ENCODE data around the gene POP4.
"Not testable (repeated sequence)": the region's sequence is repeated elsewhere in the genome, so short reads cannot be mapped to it uniquely, and the experiment has no call there.

The POP4 gene

GRCh38 chr19:29614046-29614445 is 8.0 kb downstream of the POP4 start:
- DNase-seq: no peak

- no peak for DNase-seq
Measured at GRCh38 chr19:29614780-29615179, 8.7 kb downstream of the POP4 start.

- no peak for DNase-seq
Measured at GRCh38 chr19:29615891-29616425, 9.9 kb downstream of the POP4 start.

- DNase-seq: no peak
Measured at GRCh38 chr19:29616541-29616940, 10.5 kb downstream of the POP4 start.

- DNase-seq: no peak
Measured at GRCh38 chr19:29617366-29618266, 11.5 kb downstream of the POP4 start.

GRCh38 chr19:29618434-29618833 is 12.4 kb downstream of the POP4 start:
- no peak for DNase-seq

- no peak for DNase-seq
Measured at GRCh38 chr19:29618871-29619270, 12.8 kb downstream of the POP4 start.

GRCh38 chr19:29620931-29621351 is 14.9 kb downstream of the POP4 start:
- DNase-seq: peak; percentile 29 to 40

- no peak for DNase-seq
Measured at GRCh38 chr19:29622166-29623070, 16.3 kb downstream of the POP4 start.

GRCh38 chr19:29623726-29624488 is 17.8 kb downstream of the POP4 start:
- DNase-seq: no peak

- no peak for DNase-seq
Measured at GRCh38 chr19:29624489-29625185, 18.6 kb downstream of the POP4 start.

- no peak for DNase-seq
Measured at GRCh38 chr19:29625186-29625651, 19.1 kb downstream of the POP4 start.

GRCh38 chr19:29626386-29626785 is 20.3 kb downstream of the POP4 start:
- DNase-seq: no peak

- not testable (repeated sequence) for DNase-seq
Measured at GRCh38 chr19:29626832-29627231, 20.7 kb downstream of the POP4 start.

- no peak for DNase-seq
Measured at GRCh38 chr19:29628661-29629385, 22.7 kb downstream of the POP4 start.

- no peak for DNase-seq
Measured at GRCh38 chr19:29629836-29630534, 23.9 kb downstream of the POP4 start.

- DNase-seq: no peak
Measured at GRCh38 chr19:29630655-29631054, 24.6 kb downstream of the POP4 start.

GRCh38 chr19:29631450-29631849 is 25.4 kb downstream of the POP4 start:
- no peak for DNase-seq

- no peak for DNase-seq
Measured at GRCh38 chr19:29634002-29634401, 27.9 kb downstream of the POP4 start.

GRCh38 chr19:29634423-29635130 is 28.5 kb downstream of the POP4 start:
- no peak for DNase-seq
